ENCODE data around the gene ASTN2.

GRCh38 chr9:117188394-117188793, 226.5 kb downstream of the ASTN2 start:
- TF ChIP-seq HDGF (IDR thresholded peaks at IDR 0.05) (no peak), ELF4 (CRISPR knock-in tag; IDR thresholded peaks at IDR 0.05) (no peak), CTCF (IDR thresholded peaks at IDR 0.05 in 2 of 3, conservative IDR thresholded peaks at IDR 0.05 in 1 of 3; ENCODE audit: insufficient read depth in 2 of 3, low read depth in 1 of 3, low read length in 3 of 3) (no peak), ARHGAP35 (IDR thresholded peaks at IDR 0.05; ENCODE audit: partially characterized antibody) (no peak), GABPA (tag; conservative IDR thresholded peaks at IDR 0.05; ENCODE audit: low read depth) (no peak), SIX5 (IDR thresholded peaks at IDR 0.05; ENCODE audit: borderline replicate concordance in 1 of 2, insufficient read depth in 1 of 2, low read depth in 1 of 2, low read length in 2 of 2) (no peak), HNRNPUL1 (IDR thresholded peaks at IDR 0.05; ENCODE audit: low read length) (no peak), RB1 (IDR thresholded peaks at IDR 0.05; ENCODE audit: low read depth) (no peak), RFX5 (IDR thresholded peaks at IDR 0.05; ENCODE audit: low read depth, low read length) (no peak), POLR2A (conservative IDR thresholded peaks at IDR 0.05) (no peak), ETS2 (tag; IDR thresholded peaks at IDR 0.05; ENCODE audit: borderline replicate concordance, poor library complexity, severe bottlenecking) (no peak), HEY1 (CRISPR knock-in tag; IDR thresholded peaks at IDR 0.05; ENCODE audit: borderline replicate concordance) (no peak), CBX3 (IDR thresholded peaks at IDR 0.05; ENCODE audit: borderline replicate concordance in 1 of 2, low read length in 2 of 2) (no peak)
- TF ChIP-seq, protein P1, sequence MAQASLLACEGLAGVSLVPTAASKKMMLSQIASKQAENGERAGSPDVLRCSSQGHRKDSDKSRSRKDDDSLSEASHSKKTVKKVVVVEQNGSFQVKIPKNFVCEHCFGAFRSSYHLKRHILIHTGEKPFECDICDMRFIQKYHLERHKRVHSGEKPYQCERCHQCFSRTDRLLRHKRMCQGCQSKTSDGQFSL (CRISPR knock-in tag; IDR thresholded peaks at IDR 0.05) = no peak
- TF ChIP-seq, protein P1 (tag; IDR thresholded peaks at IDR 0.05) = no peak

Data from K562 (cell line).